Measurements from ENCODE around the gene KSR2. TPM values are rescaled to one million over a fixed set of nuclear protein-coding genes. Genes with fewer than 3 reads are reported as not detected.
A peak's percentile ranks its signal among the peaks of the same experiment; 100 is the strongest.

KSR2 gene
- total and polyA plus RNA-seq, 2 experiments from 2014 or later = under 0.01 to 0.02 TPM

- Histone ChIP-seq H3K4me3 (no peak overlapping the region), H3K9me3 (ENCODE audit: low read depth) (no peaks in the 10 kb centered on the region), H3K36me3 (no peaks in the 10 kb centered on the region), H3K27me3 (no peaks in the 10 kb centered on the region), H3K4me1 (ENCODE audit: low read depth) (no peaks in the 10 kb centered on the region), H3K27ac (no peak overlapping the region)
- no peak for TF ChIP-seq CTCF (IDR thresholded peaks at IDR 0.05; ENCODE audit: low read depth, low read length)
- no peak for DNase-seq (ENCODE audit: low read depth in 1 of 2, low spot score in 1 of 2)
These were observed 244.2 kb downstream of the KSR2 start for GRCh38 chr12:117724543-117724942.

GRCh38 chr12:117718559-117718958 is 250.2 kb downstream of the KSR2 start:
- Histone ChIP-seq H3K27ac (peak overlapping the region; percentile 26), H3K4me3 (no peak overlapping the region), H3K4me1 (ENCODE audit: low read depth) (peaks cover 6% of the 10 kb centered on the region), H3K27me3 (peaks cover 9% of the 10 kb centered on the region), H3K9me3 (ENCODE audit: low read depth) (no peaks in the 10 kb centered on the region), H3K36me3 (no peaks in the 10 kb centered on the region)
- DNase-seq (ENCODE audit: low read depth in 1 of 2, low spot score in 1 of 2) = peak in 1 of 2 donors; percentile 80
- no peak for TF ChIP-seq CTCF (IDR thresholded peaks at IDR 0.05; ENCODE audit: low read depth, low read length)

- no peak for TF ChIP-seq CTCF (IDR thresholded peaks at IDR 0.05; ENCODE audit: low read depth, low read length)
- no peaks in the 10 kb centered on the region for H3K36me3 ChIP-seq
- peaks cover 13% of the 10 kb centered on the region for H3K27me3 ChIP-seq
- no peak for DNase-seq (ENCODE audit: low read depth in 1 of 2, low spot score in 1 of 2)
- no peaks in the 10 kb centered on the region for H3K9me3 ChIP-seq (ENCODE audit: low read depth)
- peaks cover 6% of the 10 kb centered on the region for H3K4me1 ChIP-seq (ENCODE audit: low read depth)
- no peak overlapping the region for H3K4me3 ChIP-seq
- peak overlapping the region; percentile 26 for H3K27ac ChIP-seq
These were observed 250.6 kb downstream of the KSR2 start for GRCh38 chr12:117718141-117718540.

- H3K27me3 ChIP-seq = peaks cover 13% of the 10 kb centered on the region
- H3K27ac ChIP-seq = no peak overlapping the region
- no peaks in the 10 kb centered on the region for H3K36me3 ChIP-seq
- no peak for DNase-seq (ENCODE audit: low read depth in 1 of 2, low spot score in 1 of 2)
- no peak for TF ChIP-seq CTCF (IDR thresholded peaks at IDR 0.05; ENCODE audit: low read depth, low read length)
- H3K4me3 ChIP-seq = no peak overlapping the region
- peaks cover 6% of the 10 kb centered on the region for H3K4me1 ChIP-seq (ENCODE audit: low read depth)
- no peaks in the 10 kb centered on the region for H3K9me3 ChIP-seq (ENCODE audit: low read depth)
These were observed 254.6 kb downstream of the KSR2 start for GRCh38 chr12:117714203-117714602.

GRCh38 chr12:117710121-117710520 is 258.7 kb downstream of the KSR2 start:
- H3K4me3 ChIP-seq = no peak overlapping the region
- H3K9me3 ChIP-seq (ENCODE audit: low read depth) = no peaks in the 10 kb centered on the region
- H3K36me3 ChIP-seq = no peaks in the 10 kb centered on the region
- no peaks in the 10 kb centered on the region for H3K4me1 ChIP-seq (ENCODE audit: low read depth)
- DNase-seq (ENCODE audit: low read depth in 1 of 2, low spot score in 1 of 2) = no peak
- TF ChIP-seq CTCF (IDR thresholded peaks at IDR 0.05; ENCODE audit: low read depth, low read length) = no peak
- peaks cover 13% of the 10 kb centered on the region for H3K27me3 ChIP-seq
- H3K27ac ChIP-seq = no peak overlapping the region

GRCh38 chr12:117707861-117708260 is 260.9 kb downstream of the KSR2 start:
- no peak overlapping the region for H3K4me3 ChIP-seq
- H3K27ac ChIP-seq = no peak overlapping the region
- TF ChIP-seq CTCF (IDR thresholded peaks at IDR 0.05; ENCODE audit: low read depth, low read length) = no peak
- H3K9me3 ChIP-seq (ENCODE audit: low read depth) = no peaks in the 10 kb centered on the region
- H3K27me3 ChIP-seq = no peaks in the 10 kb centered on the region
- no peaks in the 10 kb centered on the region for H3K4me1 ChIP-seq (ENCODE audit: low read depth)
- no peak for DNase-seq (ENCODE audit: low read depth in 1 of 2, low spot score in 1 of 2)
- H3K36me3 ChIP-seq = no peaks in the 10 kb centered on the region
